ENCODE data around the gene NHSL1. TPM values are rescaled to one million over a fixed set of nuclear protein-coding genes. Genes with fewer than 3 reads are reported as not detected.

Gene NHSL1
- total RNA-seq, 1 donor from 2014 or later = 23.1 TPM

DNA sequence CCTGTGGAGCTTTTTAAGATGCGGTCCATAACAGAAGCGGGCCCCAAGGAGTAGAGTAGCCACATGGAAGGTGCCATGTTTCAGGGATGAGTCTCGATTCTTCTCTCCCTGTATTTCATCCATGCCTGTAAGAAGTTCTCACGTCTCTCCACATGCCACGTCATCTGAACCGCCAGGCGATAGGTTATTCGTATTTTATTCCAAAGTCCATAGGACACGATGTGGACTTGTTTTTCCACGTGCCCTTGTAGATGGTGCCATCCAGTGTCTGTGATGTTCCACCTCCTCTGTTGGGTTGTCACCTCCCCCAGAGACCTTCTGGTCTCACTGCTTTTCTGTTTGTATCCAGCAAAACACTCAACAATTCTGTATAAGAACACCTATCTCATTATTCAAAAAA, 77.7 kb downstream of the NHSL1 start:
- Histone ChIP-seq H3K4me1 (no peaks in the 10 kb centered on the region), H3K27ac (no peak overlapping the region), H3K9me3 (no peaks in the 10 kb centered on the region), H3K27me3 (no peaks in the 10 kb centered on the region), H3K36me3 (peaks cover 0 to 14% of the 10 kb centered on the region in 2 donors), H3K4me3 (no peak overlapping the region)
- no peak for DNase-seq (ENCODE audit: extremely low spot score in 2 of 2)
- TF ChIP-seq, protein P1, sequence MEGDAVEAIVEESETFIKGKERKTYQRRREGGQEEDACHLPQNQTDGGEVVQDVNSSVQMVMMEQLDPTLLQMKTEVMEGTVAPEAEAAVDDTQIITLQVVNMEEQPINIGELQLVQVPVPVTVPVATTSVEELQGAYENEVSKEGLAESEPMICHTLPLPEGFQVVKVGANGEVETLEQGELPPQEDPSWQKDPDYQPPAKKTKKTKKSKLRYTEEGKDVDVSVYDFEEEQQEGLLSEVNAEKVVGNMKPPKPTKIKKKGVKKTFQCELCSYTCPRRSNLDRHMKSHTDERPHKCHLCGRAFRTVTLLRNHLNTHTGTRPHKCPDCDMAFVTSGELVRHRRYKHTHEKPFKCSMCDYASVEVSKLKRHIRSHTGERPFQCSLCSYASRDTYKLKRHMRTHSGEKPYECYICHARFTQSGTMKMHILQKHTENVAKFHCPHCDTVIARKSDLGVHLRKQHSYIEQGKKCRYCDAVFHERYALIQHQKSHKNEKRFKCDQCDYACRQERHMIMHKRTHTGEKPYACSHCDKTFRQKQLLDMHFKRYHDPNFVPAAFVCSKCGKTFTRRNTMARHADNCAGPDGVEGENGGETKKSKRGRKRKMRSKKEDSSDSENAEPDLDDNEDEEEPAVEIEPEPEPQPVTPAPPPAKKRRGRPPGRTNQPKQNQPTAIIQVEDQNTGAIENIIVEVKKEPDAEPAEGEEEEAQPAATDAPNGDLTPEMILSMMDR (IDR thresholded peaks at IDR 0.05) = no peak
- TF ChIP-seq POLR2A (IDR thresholded peaks at IDR 0.05) = no peak
- TF ChIP-seq POLR2AphosphoS5 (IDR thresholded peaks at IDR 0.05; ENCODE audit: insufficient read depth in 1 of 2, low read depth in 1 of 2) = no peak
- intact Hi-C loops (cut with DNase I) = no loop called here

DNA sequence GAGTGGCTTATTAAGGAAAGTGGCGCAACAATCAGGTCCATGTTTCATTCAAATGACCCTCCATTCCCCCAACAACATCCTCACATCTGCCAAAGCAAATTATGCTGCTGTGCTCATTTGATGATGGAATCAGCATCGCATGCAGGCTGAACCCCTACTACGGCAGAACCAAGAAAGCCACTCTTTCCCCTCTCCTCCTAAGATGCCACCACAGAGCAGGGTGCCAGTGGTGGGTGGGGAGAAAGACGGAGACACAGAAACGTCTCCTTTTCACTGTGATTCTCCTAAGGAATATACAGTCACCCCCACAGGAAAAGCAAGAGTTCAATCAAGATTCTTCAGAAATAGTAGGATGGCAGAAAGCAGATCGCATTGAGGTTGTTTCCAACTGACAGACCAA, 78.2 kb downstream of the NHSL1 start:
- Histone ChIP-seq H3K4me3 (no peak overlapping the region), H3K36me3 (peaks cover 0 to 14% of the 10 kb centered on the region in 2 donors), H3K4me1 (no peaks in the 10 kb centered on the region), H3K27ac (no peak overlapping the region), H3K9me3 (no peaks in the 10 kb centered on the region), H3K27me3 (no peaks in the 10 kb centered on the region)
- no peak for DNase-seq (ENCODE audit: extremely low spot score in 2 of 2)
- TF ChIP-seq POLR2A (IDR thresholded peaks at IDR 0.05) = no peak
- intact Hi-C loops (cut with DNase I) = no loop called here

DNA sequence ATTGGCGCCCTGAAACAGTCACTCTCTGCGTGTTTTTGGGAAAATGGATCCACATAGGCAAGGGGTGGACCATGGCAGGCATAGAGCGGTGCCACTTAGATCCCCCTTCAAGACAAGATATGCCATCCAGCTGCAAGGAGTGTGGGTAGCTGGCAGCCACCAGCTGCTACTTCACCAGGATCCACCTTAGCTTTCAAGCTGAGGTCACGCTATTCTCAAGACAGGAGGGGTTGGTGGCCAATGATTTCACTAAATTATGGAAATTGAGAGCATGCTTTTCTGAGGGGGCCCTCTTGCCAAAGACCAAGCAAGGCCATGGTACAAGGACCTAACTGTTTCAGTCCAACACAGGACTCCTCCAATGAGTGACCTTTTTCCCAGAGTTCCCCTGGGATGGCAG, 78.9 kb downstream of the NHSL1 start:
- peaks cover 0 to 14% of the 10 kb centered on the region in 2 donors for H3K36me3 ChIP-seq

DNA sequence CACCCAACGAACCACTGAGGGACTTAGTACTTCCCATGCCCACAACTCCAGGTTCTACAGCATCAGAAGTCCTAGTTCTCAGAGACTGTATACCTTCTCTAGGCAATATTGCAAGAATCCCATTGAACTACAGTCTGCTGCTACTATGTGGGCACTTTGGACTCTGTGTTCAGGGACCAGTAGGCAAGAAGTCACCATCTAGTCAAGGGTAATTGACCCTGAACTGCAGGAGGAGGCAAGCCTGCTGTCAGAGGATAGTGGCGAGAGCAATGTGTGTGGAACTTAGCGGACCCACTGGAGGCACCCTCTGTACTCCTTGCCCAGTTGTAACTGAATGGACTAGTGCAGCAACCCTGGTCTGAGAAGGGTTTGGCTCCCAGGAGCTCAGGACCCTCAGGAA, 79.5 kb downstream of the NHSL1 start:
- intact Hi-C loops (cut with DNase I) = no loop called here

More for the DNA sequence above, 78.9 kb downstream of the NHSL1 start:
- no peak for DNase-seq (ENCODE audit: extremely low spot score in 2 of 2)
- H3K9me3 ChIP-seq = no peaks in the 10 kb centered on the region
- H3K27ac ChIP-seq = no peak overlapping the region
- intact Hi-C loops (cut with DNase I) = no loop called here
- H3K27me3 ChIP-seq = no peaks in the 10 kb centered on the region
- H3K4me3 ChIP-seq = no peak overlapping the region
- no peak for TF ChIP-seq POLR2AphosphoS5 (IDR thresholded peaks at IDR 0.05; ENCODE audit: insufficient read depth in 1 of 2, low read depth in 1 of 2)
- TF ChIP-seq, protein P1 (IDR thresholded peaks at IDR 0.05) = no peak
- TF ChIP-seq POLR2A (IDR thresholded peaks at IDR 0.05) = no peak
- H3K4me1 ChIP-seq = no peaks in the 10 kb centered on the region

DNA sequence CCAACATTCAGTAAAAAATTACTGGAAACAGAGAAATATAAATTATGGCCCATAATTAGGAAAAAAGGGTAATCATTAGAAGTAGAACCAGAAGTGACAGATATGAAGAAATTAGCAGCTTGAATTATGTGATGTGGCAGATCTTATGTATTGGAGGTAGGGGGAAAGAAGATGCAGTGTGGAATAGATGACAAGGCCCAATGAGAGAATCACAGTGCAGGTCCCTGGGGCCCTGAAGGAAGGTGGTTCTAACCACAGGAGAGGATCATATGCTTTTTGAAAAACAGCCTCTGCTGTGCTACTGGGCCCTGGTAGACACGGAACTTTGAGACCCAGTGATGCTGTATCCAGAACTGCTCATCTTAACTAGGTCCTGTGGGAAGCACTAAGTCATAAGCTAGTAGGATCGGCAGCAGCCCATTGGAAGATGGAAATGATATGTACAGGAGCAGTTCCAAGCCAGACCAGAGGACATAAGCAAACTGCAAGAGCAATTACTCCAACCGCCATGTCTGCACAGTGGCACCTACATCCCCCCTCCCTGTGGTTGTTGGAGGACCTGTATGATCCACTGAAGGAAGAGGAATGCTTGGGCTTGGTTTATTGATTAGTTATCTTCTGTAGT, 81.1 kb downstream of the NHSL1 start:
- Histone ChIP-seq H3K36me3 (peaks cover 0 to 16% of the 10 kb centered on the region in 2 donors), H3K9me3 (no peaks in the 10 kb centered on the region), H3K27me3 (no peaks in the 10 kb centered on the region), H3K4me1 (no peaks in the 10 kb centered on the region), H3K27ac (no peak overlapping the region), H3K4me3 (no peak overlapping the region)
- TF ChIP-seq, protein P1 (IDR thresholded peaks at IDR 0.05) = no peak
- TF ChIP-seq POLR2AphosphoS5 (IDR thresholded peaks at IDR 0.05; ENCODE audit: insufficient read depth in 1 of 2, low read depth in 1 of 2) = no peak
- TF ChIP-seq POLR2A (IDR thresholded peaks at IDR 0.05) = no peak
- intact Hi-C loops (cut with DNase I) = no loop called here
- no peak for DNase-seq (ENCODE audit: extremely low spot score in 2 of 2)

More for the DNA sequence above, 79.5 kb downstream of the NHSL1 start:
- Histone ChIP-seq H3K4me3 (no peak overlapping the region), H3K4me1 (no peaks in the 10 kb centered on the region), H3K9me3 (no peaks in the 10 kb centered on the region), H3K36me3 (peaks cover 0 to 14% of the 10 kb centered on the region in 2 donors), H3K27me3 (no peaks in the 10 kb centered on the region), H3K27ac (no peak overlapping the region)
- TF ChIP-seq POLR2A (IDR thresholded peaks at IDR 0.05) = no peak
- no peak for TF ChIP-seq POLR2AphosphoS5 (IDR thresholded peaks at IDR 0.05; ENCODE audit: insufficient read depth in 1 of 2, low read depth in 1 of 2)
- TF ChIP-seq, protein P1 (IDR thresholded peaks at IDR 0.05) = no peak
- DNase-seq (ENCODE audit: extremely low spot score in 2 of 2) = no peak
